Vagina (tissue), 2 donors: ENCODE measurements around the gene VAMP1. TPM values are rescaled to one million over a fixed set of nuclear protein-coding genes. Genes with fewer than 3 reads are reported as not detected.

Experiments used
- DNase-seq, 2 donors: peaks; one replicate each; pipeline ENCODE4 v3.0.0-alpha.2; 2017; ENCODE audit errors: extremely low spot score in 2 of 2
- H3K27ac ChIP-seq: fragments of 200-600 bp; sonication (generic); one replicate; pipeline ENCODE4 v1.5.1; 2019
- H3K27me3 ChIP-seq: fragments of 200-600 bp; sonication (generic); one replicate; pipeline ENCODE4 v1.5.1; 2019
- H3K36me3 ChIP-seq, 2 donors: fragments of 200-600 bp; sonication (generic); one replicate each; pipeline ENCODE4 v1.5.1; 2017 to 2019
- H3K4me1 ChIP-seq: fragments of 200-600 bp; sonication (generic); one replicate; pipeline ENCODE4 v1.5.1; 2019
- H3K4me3 ChIP-seq, 2 donors: fragments of 200-600 bp; sonication (generic); 1 replicate in 1 of 2; 2 replicates in 1 of 2; pipeline ENCODE4 v1.5.1; 2016 to 2019
- H3K9me3 ChIP-seq: fragments of 200-600 bp; sonication (generic); one replicate; pipeline ENCODE4 v1.5.1; 2019
- POLR2A ChIP-seq, 2 donors: fragments of 450-650 bp; IDR thresholded peaks; one replicate each; pipeline ENCODE4 v1.6.1; 2017; ENCODE audit warnings: antibody characterized with exemption in 2 of 2, mild to moderate bottlenecking in 2 of 2, moderate library complexity in 2 of 2
- POLR2AphosphoS5 ChIP-seq, 2 donors: sonication (generic); formaldehyde crosslinking; IDR thresholded peaks; one replicate each; pipeline ENCODE4 v1.9.0; 2017; ENCODE audit warnings: antibody characterized with exemption in 2 of 2, mild to moderate bottlenecking in 2 of 2, low read depth in 1 of 2; ENCODE audit not compliant: insufficient read depth in 1 of 2
- intact Hi-C: fragments of 100-400 bp; cut with DNase I; formaldehyde crosslinking; loops from one replicate; pipeline ENCODE4 v1.15.1; 2023
- total RNA-seq: library from RNA; depleted of rRNA; stranded (reverse); fragments of >200 nt; gene quantifications from one replicate; pipeline ENCODE4 v1.2.3, GENCODE V29; 2016
- TF ChIP-seq, protein P1 (sequence below), 3 experiments: fragments of 450-650 bp in 2 of 3; fragments of 200-600 bp in 1 of 3; sonication (generic) in 1 of 3; IDR thresholded peaks; one replicate each; pipeline ENCODE4 v1.5.1; 2017 to 2019; ENCODE audit warnings: antibody characterized with exemption in 3 of 3, mild to moderate bottlenecking in 2 of 3, moderate library complexity in 2 of 3

Gene VAMP1
- total RNA-seq, 1 donor from 2014 or later = 12.5 TPM

DNA sequence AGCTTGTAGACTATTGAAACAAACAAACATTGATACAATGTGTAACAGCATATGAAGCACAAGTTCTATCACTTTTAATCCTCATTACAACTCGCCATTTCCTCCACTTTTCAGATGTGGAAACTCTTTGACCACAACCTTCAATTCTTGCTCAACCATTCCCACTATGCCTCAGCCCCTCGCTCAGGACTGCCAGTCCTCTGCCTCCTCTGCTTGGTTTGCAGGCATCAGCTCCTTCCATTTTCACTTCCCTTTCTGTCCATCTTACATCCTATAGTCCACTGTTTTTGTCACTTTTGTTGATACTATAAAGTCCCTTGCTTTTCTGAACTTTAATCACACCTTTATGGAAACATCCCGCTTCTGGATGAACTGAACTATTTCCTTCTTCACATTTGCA lies 53.9 kb downstream of the VAMP1 start:
- H3K27me3 ChIP-seq = no peaks in the 10 kb centered on the region
- no peaks in the 10 kb centered on the region for H3K9me3 ChIP-seq
- DNase-seq = no peak
- intact Hi-C loops = no loop called here
- no peaks in the 10 kb centered on the region for H3K36me3 ChIP-seq
- TF ChIP-seq POLR2AphosphoS5 (IDR thresholded peaks at IDR 0.05; ENCODE audit: insufficient read depth in 1 of 2, low read depth in 1 of 2) (no peak), POLR2A (IDR thresholded peaks at IDR 0.05) (no peak)
- TF ChIP-seq, protein P1, sequence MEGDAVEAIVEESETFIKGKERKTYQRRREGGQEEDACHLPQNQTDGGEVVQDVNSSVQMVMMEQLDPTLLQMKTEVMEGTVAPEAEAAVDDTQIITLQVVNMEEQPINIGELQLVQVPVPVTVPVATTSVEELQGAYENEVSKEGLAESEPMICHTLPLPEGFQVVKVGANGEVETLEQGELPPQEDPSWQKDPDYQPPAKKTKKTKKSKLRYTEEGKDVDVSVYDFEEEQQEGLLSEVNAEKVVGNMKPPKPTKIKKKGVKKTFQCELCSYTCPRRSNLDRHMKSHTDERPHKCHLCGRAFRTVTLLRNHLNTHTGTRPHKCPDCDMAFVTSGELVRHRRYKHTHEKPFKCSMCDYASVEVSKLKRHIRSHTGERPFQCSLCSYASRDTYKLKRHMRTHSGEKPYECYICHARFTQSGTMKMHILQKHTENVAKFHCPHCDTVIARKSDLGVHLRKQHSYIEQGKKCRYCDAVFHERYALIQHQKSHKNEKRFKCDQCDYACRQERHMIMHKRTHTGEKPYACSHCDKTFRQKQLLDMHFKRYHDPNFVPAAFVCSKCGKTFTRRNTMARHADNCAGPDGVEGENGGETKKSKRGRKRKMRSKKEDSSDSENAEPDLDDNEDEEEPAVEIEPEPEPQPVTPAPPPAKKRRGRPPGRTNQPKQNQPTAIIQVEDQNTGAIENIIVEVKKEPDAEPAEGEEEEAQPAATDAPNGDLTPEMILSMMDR (IDR thresholded peaks at IDR 0.05) = no peak
- H3K4me1 ChIP-seq = no peaks in the 10 kb centered on the region
- no peak overlapping the region for H3K27ac ChIP-seq
- no peak overlapping the region for H3K4me3 ChIP-seq

Other genes with a start within 250 kb of the VAMP1 start
- 14.7 TPM for gene PLEKHG6, start 160.0 kb downstream of the VAMP1 start, total RNA-seq
- gene TNFRSF1A, start 128.6 kb downstream of the VAMP1 start, total RNA-seq = 271 TPM
- gene SCNN1A, start 95.1 kb downstream of the VAMP1 start, total RNA-seq = 55.2 TPM
- gene LTBR, start 86.5 kb downstream of the VAMP1 start, total RNA-seq = 146 TPM
- 1.2 TPM for gene CD27, start 25.7 kb downstream of the VAMP1 start, total RNA-seq
- 21.1 TPM for gene TAPBPL, start 18.6 kb downstream of the VAMP1 start, total RNA-seq
- 23.1 TPM for gene MRPL51, start 22.6 kb upstream of the VAMP1 start, total RNA-seq
- gene NCAPD2, start 23.4 kb upstream of the VAMP1 start, total RNA-seq = 25.5 TPM
- gene GAPDH, start 63.8 kb upstream of the VAMP1 start, total RNA-seq = 2,297 TPM
- gene IFFO1, start 85.4 kb upstream of the VAMP1 start, total RNA-seq = 21.1 TPM
- 43.0 TPM for gene NOP2, start 97.6 kb upstream of the VAMP1 start, total RNA-seq
- gene CHD4, start 136.7 kb upstream of the VAMP1 start, total RNA-seq = 152 TPM
- gene LPAR5, start 165.3 kb upstream of the VAMP1 start, total RNA-seq = 7.4 TPM
- 0.74 TPM for gene ACRBP, start 176.8 kb upstream of the VAMP1 start, total RNA-seq
- 45.7 TPM for gene ING4, start 192.4 kb upstream of the VAMP1 start, total RNA-seq
- gene ZNF384, start 218.7 kb upstream of the VAMP1 start, total RNA-seq = 31.9 TPM
- 5.6 TPM for gene PIANP, start 230.1 kb upstream of the VAMP1 start, total RNA-seq